ENCODE results near the gene ZNF454. TPM values are rescaled to one million over a fixed set of nuclear protein-coding genes. Genes with fewer than 3 reads are reported as not detected.

Gene ZNF454
- total RNA-seq, 1 experiment from 2014 or later, result not detected

DNA sequence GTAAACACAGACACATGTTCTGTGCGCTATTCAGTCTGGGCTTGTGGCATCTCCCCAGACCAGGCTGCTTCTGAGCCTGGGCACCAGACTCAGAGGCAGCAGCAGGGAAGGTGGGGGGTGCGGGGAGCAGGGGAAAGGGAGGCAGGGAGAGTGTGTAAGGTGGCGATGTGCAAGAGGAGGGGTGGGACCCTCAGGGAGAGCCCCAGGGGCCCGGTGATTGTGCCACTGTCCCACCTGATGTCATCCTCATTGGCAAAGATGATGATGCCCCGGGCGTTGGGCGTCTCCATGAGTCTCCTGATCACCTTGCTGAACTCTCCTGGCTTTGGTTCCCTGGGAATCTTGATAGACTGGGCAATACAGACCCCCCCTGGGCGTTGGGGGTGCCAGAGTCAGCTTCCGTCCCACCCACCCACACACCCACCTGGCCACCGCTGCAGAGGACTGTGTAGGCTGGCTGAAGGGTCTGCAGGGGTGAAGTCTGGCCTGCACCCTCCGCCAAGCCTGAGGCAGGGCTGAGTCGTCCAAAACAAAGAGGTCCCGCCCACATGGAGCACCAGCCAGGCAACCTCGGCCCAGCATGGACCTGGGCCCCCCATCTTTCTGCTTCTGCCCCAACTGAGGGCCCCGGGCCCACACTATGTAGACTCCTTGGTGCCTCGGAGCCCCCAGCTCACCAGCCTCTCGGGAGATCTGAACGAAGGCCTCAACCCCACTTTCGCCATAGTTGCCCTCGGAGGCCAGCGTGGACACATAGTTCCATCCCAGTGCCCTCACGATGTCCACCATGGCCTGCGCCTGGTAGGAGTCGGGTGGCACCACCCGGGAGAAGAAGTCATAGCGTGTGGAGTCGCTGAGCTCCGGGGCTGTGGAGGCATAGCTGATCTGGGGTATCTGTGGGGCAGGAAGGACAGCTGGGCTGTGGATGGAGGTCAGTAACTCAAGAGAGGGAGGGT lies 50.5 kb downstream of the ZNF454 start:
- H3K27me3 Mint-ChIP-seq (ENCODE audit: insufficient read depth, unreplicated experiment), result no peaks in the 10 kb centered on the region
- no peak for DNase-seq (ENCODE audit: unreplicated experiment)
- no peak overlapping the region for H3K4me3 Mint-ChIP-seq (ENCODE audit: unreplicated experiment)
- peaks cover 57% of the 10 kb centered on the region for H3K9me3 Mint-ChIP-seq (ENCODE audit: unreplicated experiment)
- intact Hi-C loops (cut with micrococcal nuclease), result no loop called here
- CTCF ChIA-PET, result interaction anchor here (0.6 kb wide), 1 partner anchor 36 kb away, joined by 3 read pairs; no protein-coding TSS in a partner anchor
- POLR2A ChIA-PET, result no interaction called here
- H3K4me1 Mint-ChIP-seq (ENCODE audit: insufficient read depth, unreplicated experiment), result no peaks in the 10 kb centered on the region
- H3K36me3 Mint-ChIP-seq (ENCODE audit: insufficient read depth, unreplicated experiment), result no peaks in the 10 kb centered on the region
- no TSS peak for BruUV-seq (replicated peaks)
- no peak overlapping the region for H3K27ac Mint-ChIP-seq (ENCODE audit: low read depth, unreplicated experiment)
- TF ChIP-seq, protein P1, sequence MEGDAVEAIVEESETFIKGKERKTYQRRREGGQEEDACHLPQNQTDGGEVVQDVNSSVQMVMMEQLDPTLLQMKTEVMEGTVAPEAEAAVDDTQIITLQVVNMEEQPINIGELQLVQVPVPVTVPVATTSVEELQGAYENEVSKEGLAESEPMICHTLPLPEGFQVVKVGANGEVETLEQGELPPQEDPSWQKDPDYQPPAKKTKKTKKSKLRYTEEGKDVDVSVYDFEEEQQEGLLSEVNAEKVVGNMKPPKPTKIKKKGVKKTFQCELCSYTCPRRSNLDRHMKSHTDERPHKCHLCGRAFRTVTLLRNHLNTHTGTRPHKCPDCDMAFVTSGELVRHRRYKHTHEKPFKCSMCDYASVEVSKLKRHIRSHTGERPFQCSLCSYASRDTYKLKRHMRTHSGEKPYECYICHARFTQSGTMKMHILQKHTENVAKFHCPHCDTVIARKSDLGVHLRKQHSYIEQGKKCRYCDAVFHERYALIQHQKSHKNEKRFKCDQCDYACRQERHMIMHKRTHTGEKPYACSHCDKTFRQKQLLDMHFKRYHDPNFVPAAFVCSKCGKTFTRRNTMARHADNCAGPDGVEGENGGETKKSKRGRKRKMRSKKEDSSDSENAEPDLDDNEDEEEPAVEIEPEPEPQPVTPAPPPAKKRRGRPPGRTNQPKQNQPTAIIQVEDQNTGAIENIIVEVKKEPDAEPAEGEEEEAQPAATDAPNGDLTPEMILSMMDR (IDR thresholded peaks at IDR 0.05; ENCODE audit: unreplicated experiment), result no peak

DNA sequence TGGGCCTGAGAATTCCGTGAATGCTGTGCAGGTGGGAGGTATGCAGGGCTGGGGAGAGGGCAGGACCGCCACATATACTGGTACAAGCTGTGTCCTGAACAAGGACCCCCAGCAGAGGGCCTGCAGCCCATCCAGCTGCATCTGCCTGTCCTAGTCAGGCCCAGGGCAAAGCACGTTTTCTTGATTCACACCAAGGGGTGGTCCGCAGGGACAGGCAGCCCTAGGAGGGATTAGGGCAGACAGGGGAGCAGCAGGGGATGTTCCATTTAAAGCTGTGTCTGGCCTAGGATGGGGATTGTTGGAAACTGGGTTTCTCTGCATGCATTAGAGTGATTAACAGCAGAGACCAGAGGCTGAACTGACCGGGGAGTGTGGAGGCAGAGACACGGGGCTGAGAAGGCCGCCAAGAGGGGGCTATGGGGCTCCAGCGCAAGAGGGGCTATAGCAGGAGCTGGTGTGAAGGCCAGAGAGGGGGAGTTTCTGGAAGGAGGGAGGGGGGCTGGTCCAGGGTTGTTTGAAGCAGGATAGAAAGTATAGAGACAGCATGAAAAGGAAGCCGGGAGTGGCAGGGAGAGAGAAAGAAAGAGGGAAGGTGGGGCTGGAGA lies 51.4 kb downstream of the ZNF454 start:
- Mint-ChIP-seq H3K36me3 (ENCODE audit: insufficient read depth, unreplicated experiment) (no peaks in the 10 kb centered on the region), H3K27me3 (ENCODE audit: insufficient read depth, unreplicated experiment) (no peaks in the 10 kb centered on the region), H3K4me1 (ENCODE audit: insufficient read depth, unreplicated experiment) (no peaks in the 10 kb centered on the region), H3K27ac (ENCODE audit: low read depth, unreplicated experiment) (no peak overlapping the region), H3K9me3 (ENCODE audit: unreplicated experiment) (peaks cover 62% of the 10 kb centered on the region), H3K4me3 (ENCODE audit: unreplicated experiment) (no peak overlapping the region)
- CTCF ChIA-PET, result no interaction called here
- BruUV-seq (replicated peaks), result no TSS peak
- no peak for DNase-seq (ENCODE audit: unreplicated experiment)
- POLR2A ChIA-PET, result interaction anchor here (0.6 to 0.8 kb wide), 3 partner anchors 248 to 704 kb away, joined by 3 read pairs; no protein-coding TSS in a partner anchor
- TF ChIP-seq, protein P1 (IDR thresholded peaks at IDR 0.05; ENCODE audit: unreplicated experiment), result no peak
- intact Hi-C loops (cut with micrococcal nuclease), result no loop called here

DNA sequence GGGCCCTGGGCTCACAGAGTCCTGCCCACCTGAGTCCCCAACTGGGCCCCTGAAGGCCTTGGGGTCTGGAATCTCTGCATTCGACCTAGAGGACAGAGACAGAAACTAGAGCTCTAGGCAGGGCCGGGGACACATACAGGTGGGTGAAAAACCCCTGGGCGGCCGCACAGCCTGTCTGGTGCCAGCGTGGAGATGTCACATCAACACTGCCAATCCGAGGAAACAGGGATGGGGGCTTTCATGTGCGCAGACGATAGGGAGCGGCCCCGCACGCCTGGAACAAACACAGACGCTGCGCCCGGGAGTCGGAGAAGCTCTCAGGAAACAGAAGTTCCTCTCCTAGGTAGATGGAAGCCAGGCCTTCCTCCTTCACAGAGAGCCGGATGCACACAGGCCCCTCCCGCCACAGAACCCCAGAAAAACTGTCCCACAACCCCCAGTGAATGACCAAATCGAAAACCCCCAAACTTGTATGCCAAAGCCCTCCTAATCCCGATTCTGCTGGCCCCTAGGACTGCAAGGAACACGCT lies 52.3 kb downstream of the ZNF454 start:
- Mint-ChIP-seq H3K27me3 (ENCODE audit: insufficient read depth, unreplicated experiment) (no peaks in the 10 kb centered on the region), H3K27ac (ENCODE audit: low read depth, unreplicated experiment) (no peak overlapping the region), H3K9me3 (ENCODE audit: unreplicated experiment) (peaks cover 52% of the 10 kb centered on the region), H3K4me1 (ENCODE audit: insufficient read depth, unreplicated experiment) (no peaks in the 10 kb centered on the region), H3K4me3 (ENCODE audit: unreplicated experiment) (no peak overlapping the region), H3K36me3 (ENCODE audit: insufficient read depth, unreplicated experiment) (no peaks in the 10 kb centered on the region)
- TF ChIP-seq, protein P1 (IDR thresholded peaks at IDR 0.05; ENCODE audit: unreplicated experiment), result no peak
- DNase-seq (ENCODE audit: unreplicated experiment), result no peak
- POLR2A ChIA-PET, result no interaction called here
- BruUV-seq (replicated peaks), result no TSS peak
- CTCF ChIA-PET, result no interaction called here
- intact Hi-C loops (cut with micrococcal nuclease), result no loop called here

DNA sequence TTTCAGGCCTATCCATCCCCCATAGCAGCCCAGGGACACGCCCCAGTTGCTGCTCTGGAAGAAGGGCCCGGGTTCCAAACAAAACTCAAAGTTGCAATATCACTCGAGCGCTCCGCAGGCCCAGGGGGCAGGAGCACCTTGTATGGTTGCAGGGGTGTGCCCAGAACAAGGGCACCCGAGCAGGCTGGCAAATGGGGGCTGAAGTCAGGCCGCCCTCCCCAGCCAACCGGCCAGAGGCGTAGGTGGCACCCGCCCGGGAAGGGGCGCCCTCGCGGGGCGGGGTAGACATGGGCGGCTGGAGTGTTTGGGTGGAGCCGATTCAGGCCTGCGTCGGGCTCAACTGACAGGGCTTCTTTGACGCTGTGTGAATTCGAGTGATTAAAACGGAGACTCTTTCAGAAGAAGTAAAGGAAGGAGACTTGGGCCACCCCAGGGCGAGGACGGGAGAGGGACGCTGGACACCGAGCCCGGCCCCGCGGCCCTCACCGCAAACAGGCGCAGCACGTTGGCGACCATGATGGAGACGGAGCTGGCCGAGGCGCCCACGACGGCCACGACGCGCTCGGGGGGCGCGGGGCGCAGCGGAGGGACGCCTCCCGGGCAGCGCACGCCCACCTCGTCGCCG lies 53.1 kb downstream of the ZNF454 start:
- intact Hi-C loops (cut with micrococcal nuclease), result no loop called here
- ChIA-PET POLR2A (no interaction called here), CTCF (no interaction called here)
- DNase-seq (ENCODE audit: unreplicated experiment), result no peak
- no peak overlapping the region for H3K27ac Mint-ChIP-seq (ENCODE audit: low read depth, unreplicated experiment)
- no peaks in the 10 kb centered on the region for H3K4me1 Mint-ChIP-seq (ENCODE audit: insufficient read depth, unreplicated experiment)
- no peaks in the 10 kb centered on the region for H3K36me3 Mint-ChIP-seq (ENCODE audit: insufficient read depth, unreplicated experiment)
- H3K27me3 Mint-ChIP-seq (ENCODE audit: insufficient read depth, unreplicated experiment), result no peaks in the 10 kb centered on the region
- H3K4me3 Mint-ChIP-seq (ENCODE audit: unreplicated experiment), result no peak overlapping the region
- H3K9me3 Mint-ChIP-seq (ENCODE audit: unreplicated experiment), result peaks cover 56% of the 10 kb centered on the region
- BruUV-seq (replicated peaks), result no TSS peak
- TF ChIP-seq, protein P1 (IDR thresholded peaks at IDR 0.05; ENCODE audit: unreplicated experiment), result no peak

Measured in MCF 10A (cell line).